ENCODE results near the gene ELOA. TPM values are rescaled to one million over a fixed set of nuclear protein-coding genes. Genes with fewer than 3 reads are reported as not detected.

The ELOA gene
- polyA plus RNA-seq, 1 donor = 26.3 TPM

DNA sequence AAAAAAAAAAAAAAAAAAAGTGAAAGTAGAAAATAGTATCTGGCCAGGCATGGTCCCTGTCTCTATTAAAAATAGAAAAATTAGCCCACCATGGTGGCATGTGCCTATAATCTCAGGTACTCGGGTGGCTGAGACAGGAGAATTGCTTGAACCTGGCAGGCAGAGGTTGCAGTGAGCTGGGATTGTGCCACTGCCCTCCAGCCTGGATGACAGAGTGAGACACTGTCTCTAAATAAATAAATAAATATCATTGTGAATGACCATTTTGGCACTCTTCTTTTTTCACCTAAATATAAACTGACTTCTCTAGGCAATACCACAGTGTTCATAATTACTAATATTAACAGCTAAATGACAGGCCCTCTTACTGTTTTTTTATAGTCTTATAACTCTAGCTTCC lies 14.5 kb downstream of the ELOA start:
- no peak for DNase-seq
- H3K27me3 ChIP-seq (ENCODE audit: control insufficient read depth, insufficient read depth, low read length) = no peaks in the 10 kb centered on the region
- WGBS (ENCODE audit: insufficient coverage, low lambda C conversion rate) = no CpG with 5 or more reads among the region's 1 CpG
- H3K36me3 ChIP-seq (ENCODE audit: control insufficient read depth, insufficient read depth, low read length) = peaks cover 93% of the 10 kb centered on the region
- no peaks in the 10 kb centered on the region for H3K9me3 ChIP-seq (ENCODE audit: control insufficient read depth, low read depth, low read length)
- no peaks in the 10 kb centered on the region for H3K4me1 ChIP-seq (ENCODE audit: control insufficient read depth, insufficient read depth, low read length)
- no peak overlapping the region for H3K4me3 ChIP-seq (ENCODE audit: low read length)
- H3K27ac ChIP-seq (ENCODE audit: low read length) = no peak overlapping the region

DNA sequence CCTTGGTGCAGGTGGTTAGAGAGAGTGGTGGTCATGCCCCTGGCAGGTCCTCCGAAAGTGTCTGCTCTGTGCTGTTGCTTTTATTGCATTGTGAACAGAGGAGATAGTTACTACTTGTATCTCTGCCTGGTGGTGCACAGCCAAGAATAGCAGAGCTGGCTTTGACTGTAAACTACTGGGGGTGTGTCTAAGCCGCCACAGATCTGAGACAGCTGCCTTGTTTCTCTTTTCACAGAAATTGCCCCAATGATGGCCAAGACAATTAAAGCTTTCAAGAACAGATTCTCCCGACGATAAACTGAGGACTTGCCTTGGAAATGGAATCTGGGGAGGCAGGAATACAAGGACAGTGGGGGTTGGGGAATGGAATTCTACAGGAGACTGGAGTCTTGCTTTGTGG lies 16.0 kb downstream of the ELOA start:
- Histone ChIP-seq H3K4me1 (ENCODE audit: control insufficient read depth, insufficient read depth, low read length) (no peaks in the 10 kb centered on the region), H3K27me3 (ENCODE audit: control insufficient read depth, insufficient read depth, low read length) (no peaks in the 10 kb centered on the region), H3K4me3 (ENCODE audit: low read length) (no peak overlapping the region), H3K36me3 (ENCODE audit: control insufficient read depth, insufficient read depth, low read length) (peaks cover 88% of the 10 kb centered on the region), H3K9me3 (ENCODE audit: control insufficient read depth, low read depth, low read length) (no peaks in the 10 kb centered on the region), H3K27ac (ENCODE audit: low read length) (no peak overlapping the region)
- WGBS (ENCODE audit: insufficient coverage, low lambda C conversion rate) = 92% methylated on average over 2 of the region's 4 CpGs
- DNase-seq = no peak

DNA sequence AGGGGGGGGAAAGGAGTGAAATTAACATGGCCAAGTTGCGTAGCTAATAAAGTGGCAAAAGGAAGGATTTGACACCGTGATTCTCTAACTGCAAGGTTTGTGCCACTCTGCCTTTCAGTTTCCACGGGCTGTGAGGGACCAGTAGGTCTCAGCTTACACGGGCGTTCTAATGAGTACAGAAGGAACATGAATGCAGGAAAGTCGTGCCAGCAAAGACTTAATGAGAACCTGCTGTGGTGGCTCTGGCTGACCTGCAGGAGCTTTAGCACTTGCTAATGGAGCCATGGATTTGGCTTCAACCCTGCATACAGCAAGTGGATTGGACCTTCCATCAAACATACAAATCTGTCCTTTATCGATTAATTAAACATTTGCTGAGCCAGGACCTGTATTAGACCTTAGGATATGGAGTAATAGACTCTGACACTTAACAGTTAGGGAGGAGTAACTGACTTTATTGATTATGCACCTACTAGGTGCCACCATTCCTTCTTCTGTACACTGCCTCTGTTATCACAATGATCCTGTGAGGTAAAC lies 19.8 kb downstream of the ELOA start:
- Histone ChIP-seq H3K9me3 (ENCODE audit: control insufficient read depth, low read depth, low read length) (no peaks in the 10 kb centered on the region), H3K4me1 (ENCODE audit: control insufficient read depth, insufficient read depth, low read length) (no peaks in the 10 kb centered on the region), H3K27ac (ENCODE audit: low read length) (no peak overlapping the region), H3K4me3 (ENCODE audit: low read length) (no peak overlapping the region), H3K36me3 (ENCODE audit: control insufficient read depth, insufficient read depth, low read length) (peaks cover 65% of the 10 kb centered on the region), H3K27me3 (ENCODE audit: control insufficient read depth, insufficient read depth, low read length) (no peaks in the 10 kb centered on the region)
- WGBS (ENCODE audit: insufficient coverage, low lambda C conversion rate) = 100% methylated on average over 2 of the region's 7 CpGs
- DNase-seq = no peak

DNA sequence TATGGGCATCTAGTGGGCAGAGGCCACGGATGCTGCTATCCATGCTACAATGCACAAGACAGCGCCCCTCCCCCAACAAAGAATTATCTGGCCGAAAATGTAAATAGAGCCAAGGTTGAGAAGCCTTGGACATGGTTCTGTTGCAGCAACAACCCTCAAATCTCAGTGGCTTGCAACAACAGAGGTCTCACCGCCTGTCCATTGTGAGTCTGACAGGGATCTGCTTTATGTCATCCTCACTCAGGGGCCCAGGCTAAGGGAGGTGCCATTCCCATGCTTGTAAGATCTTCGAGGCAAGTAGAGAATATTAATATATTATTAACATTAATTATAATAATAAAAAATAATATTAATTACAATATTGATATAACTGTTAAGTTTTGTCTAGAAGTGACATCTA lies 25.5 kb downstream of the ELOA start:
- Histone ChIP-seq H3K9me3 (ENCODE audit: control insufficient read depth, low read depth, low read length) (no peaks in the 10 kb centered on the region), H3K27ac (ENCODE audit: low read length) (no peak overlapping the region), H3K36me3 (ENCODE audit: control insufficient read depth, insufficient read depth, low read length) (peaks cover 26% of the 10 kb centered on the region), H3K4me1 (ENCODE audit: control insufficient read depth, insufficient read depth, low read length) (peaks cover 3% of the 10 kb centered on the region), H3K4me3 (ENCODE audit: low read length) (no peak overlapping the region), H3K27me3 (ENCODE audit: control insufficient read depth, insufficient read depth, low read length) (no peaks in the 10 kb centered on the region)
- whole genome bisulfite sequencing (ENCODE audit: insufficient coverage, low lambda C conversion rate) = no CpG with 5 or more reads among the region's 5 CpGs
- no peak for DNase-seq

DNA sequence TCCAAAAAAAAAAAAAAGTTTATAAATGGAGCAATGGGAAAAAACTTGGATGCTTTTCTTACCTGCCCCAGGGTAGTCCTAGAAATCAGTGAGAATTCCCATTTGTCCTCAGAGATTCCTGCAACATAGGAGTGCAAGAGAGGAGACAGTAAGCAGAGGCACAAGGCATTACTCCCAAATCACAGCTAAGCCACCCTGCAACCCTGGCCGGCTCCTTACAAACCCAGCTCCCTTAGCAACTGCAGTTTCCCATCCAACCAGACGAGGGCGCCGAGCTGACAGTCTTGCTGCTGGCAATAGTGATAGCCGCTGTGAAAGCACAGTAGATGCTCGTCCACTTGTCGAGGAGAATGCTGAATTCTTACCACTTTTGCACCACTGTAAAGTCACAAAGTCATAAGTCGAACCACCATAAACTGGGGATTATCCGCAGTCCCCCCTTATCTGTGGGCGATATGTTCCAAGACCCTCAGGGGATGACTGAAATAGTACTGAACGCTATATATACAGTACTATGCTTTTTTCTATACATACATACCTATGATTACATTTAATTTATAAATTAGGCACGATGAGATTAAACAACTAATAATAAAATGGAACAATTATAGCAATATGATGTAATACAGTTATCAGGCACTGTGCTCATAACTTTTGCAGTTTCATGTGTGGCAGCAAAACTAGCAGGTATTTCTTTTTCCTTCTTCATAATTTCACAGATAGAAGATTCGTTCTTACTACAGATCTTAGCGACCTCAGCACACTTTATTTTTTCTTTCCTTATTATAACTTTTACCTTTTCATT lies 29.0 kb downstream of the ELOA start:
- H3K27me3 ChIP-seq (ENCODE audit: control insufficient read depth, insufficient read depth, low read length) = no peaks in the 10 kb centered on the region
- 60% methylated on average over 4 of the region's 14 CpGs for WGBS (ENCODE audit: insufficient coverage, low lambda C conversion rate)
- H3K4me3 ChIP-seq (ENCODE audit: low read length) = no peak overlapping the region
- H3K4me1 ChIP-seq (ENCODE audit: control insufficient read depth, insufficient read depth, low read length) = peaks cover 17% of the 10 kb centered on the region
- H3K36me3 ChIP-seq (ENCODE audit: control insufficient read depth, insufficient read depth, low read length) = peaks cover 14% of the 10 kb centered on the region
- DNase-seq = peak; percentile 68 to 78
- no peak overlapping the region for H3K27ac ChIP-seq (ENCODE audit: low read length)
- no peaks in the 10 kb centered on the region for H3K9me3 ChIP-seq (ENCODE audit: control insufficient read depth, low read depth, low read length)

DNA sequence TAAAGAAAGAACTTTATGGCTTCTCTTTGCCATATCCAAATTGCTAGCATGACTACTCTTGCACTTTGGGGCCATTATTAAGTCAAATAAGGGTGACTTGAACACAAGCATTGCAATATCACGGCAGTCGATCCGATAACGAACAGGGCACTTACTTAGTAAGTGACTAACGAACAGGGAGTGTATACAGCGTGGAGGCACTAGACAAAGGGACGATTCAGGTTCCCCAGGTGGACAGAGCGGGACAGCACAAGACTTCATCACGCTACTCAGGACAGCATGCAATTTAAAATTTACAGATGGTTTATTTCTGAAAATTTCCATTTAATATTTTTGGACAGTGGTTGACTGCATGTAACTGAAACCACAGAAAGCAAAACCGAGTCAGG lies 29.6 kb downstream of the ELOA start:
- Histone ChIP-seq H3K4me3 (ENCODE audit: low read length) (no peak overlapping the region), H3K4me1 (ENCODE audit: control insufficient read depth, insufficient read depth, low read length) (peaks cover 18% of the 10 kb centered on the region)

DNA sequence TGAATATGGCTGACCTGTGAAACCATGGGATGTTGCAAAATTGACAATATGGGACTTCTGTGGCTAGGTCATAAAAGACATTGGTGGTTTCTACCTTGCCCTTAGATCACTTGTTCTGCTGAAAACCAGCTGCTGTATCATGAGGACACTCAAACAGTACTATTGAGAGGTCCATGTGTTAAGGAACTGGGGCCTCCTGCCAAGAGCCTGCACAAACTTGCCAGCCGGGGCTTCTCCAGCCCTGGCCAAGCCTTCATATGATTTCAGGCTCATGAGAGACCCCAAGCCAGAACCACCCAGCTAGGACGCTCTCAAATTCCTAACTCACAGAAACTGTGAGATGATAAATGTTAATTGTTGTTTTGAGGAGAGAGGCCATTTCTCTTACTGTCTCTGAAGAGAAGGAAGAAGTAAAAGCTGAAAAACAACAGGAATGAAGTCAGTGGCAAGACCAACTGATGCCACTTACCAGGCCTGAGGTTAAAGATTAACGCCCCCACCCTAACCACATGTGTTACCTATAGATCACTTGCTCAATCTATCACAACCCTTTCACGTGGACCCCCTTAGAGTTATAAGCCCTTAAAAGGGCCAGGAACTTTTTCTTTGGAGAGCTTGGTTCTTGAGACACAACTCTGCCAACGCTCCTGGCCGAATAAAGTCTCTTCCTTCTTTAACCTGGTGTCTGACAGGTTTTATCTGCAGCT lies 31.1 kb downstream of the ELOA start:
- no CpG with 5 or more reads among the region's 6 CpGs for WGBS (ENCODE audit: insufficient coverage, low lambda C conversion rate)
- Histone ChIP-seq H3K27me3 (ENCODE audit: control insufficient read depth, insufficient read depth, low read length) (no peaks in the 10 kb centered on the region), H3K27ac (ENCODE audit: low read length) (peak overlapping the region; percentile 69), H3K9me3 (ENCODE audit: control insufficient read depth, low read depth, low read length) (no peaks in the 10 kb centered on the region), H3K4me3 (ENCODE audit: low read length) (no peak overlapping the region), H3K4me1 (ENCODE audit: control insufficient read depth, insufficient read depth, low read length) (peaks cover 23% of the 10 kb centered on the region), H3K36me3 (ENCODE audit: control insufficient read depth, insufficient read depth, low read length) (peaks cover 3% of the 10 kb centered on the region)
- DNase-seq = peak in 1 of 2 donors; percentile 73

More for the DNA sequence above, 29.6 kb downstream of the ELOA start:
- no peaks in the 10 kb centered on the region for H3K27me3 ChIP-seq (ENCODE audit: control insufficient read depth, insufficient read depth, low read length)
- H3K36me3 ChIP-seq (ENCODE audit: control insufficient read depth, insufficient read depth, low read length) = peaks cover 10% of the 10 kb centered on the region
- no CpG with 5 or more reads among the region's 10 CpGs for WGBS (ENCODE audit: insufficient coverage, low lambda C conversion rate)
- no peak overlapping the region for H3K27ac ChIP-seq (ENCODE audit: low read length)
- no peaks in the 10 kb centered on the region for H3K9me3 ChIP-seq (ENCODE audit: control insufficient read depth, low read depth, low read length)
- no peak for DNase-seq

DNA sequence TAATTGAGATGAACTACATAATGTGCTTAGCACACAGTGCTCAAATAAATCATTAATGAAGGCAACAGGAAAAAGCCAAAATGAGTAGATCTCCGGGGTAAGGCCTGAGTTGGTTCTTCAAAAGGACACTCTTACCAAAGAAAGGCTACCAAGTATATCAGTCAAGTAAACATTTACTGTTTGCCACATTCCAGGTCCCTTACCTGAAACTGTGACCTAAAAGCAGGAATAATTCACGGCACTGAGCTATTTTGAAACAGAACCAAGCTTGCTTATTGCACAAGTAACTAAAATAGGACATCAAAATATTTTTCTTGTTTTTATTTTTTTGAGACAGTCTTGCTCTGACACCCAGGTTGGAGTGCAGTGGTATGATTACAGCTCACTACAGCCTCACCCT lies 32.9 kb downstream of the ELOA start:
- Histone ChIP-seq H3K4me1 (ENCODE audit: control insufficient read depth, insufficient read depth, low read length) (peaks cover 28% of the 10 kb centered on the region), H3K27ac (ENCODE audit: low read length) (no peak overlapping the region), H3K36me3 (ENCODE audit: control insufficient read depth, insufficient read depth, low read length) (peaks cover 2% of the 10 kb centered on the region), H3K27me3 (ENCODE audit: control insufficient read depth, insufficient read depth, low read length) (no peaks in the 10 kb centered on the region), H3K4me3 (ENCODE audit: low read length) (no peak overlapping the region), H3K9me3 (ENCODE audit: control insufficient read depth, low read depth, low read length) (no peaks in the 10 kb centered on the region)
- DNase-seq = no peak
- WGBS (ENCODE audit: insufficient coverage, low lambda C conversion rate) = no CpG with 5 or more reads among the region's 2 CpGs

DNA sequence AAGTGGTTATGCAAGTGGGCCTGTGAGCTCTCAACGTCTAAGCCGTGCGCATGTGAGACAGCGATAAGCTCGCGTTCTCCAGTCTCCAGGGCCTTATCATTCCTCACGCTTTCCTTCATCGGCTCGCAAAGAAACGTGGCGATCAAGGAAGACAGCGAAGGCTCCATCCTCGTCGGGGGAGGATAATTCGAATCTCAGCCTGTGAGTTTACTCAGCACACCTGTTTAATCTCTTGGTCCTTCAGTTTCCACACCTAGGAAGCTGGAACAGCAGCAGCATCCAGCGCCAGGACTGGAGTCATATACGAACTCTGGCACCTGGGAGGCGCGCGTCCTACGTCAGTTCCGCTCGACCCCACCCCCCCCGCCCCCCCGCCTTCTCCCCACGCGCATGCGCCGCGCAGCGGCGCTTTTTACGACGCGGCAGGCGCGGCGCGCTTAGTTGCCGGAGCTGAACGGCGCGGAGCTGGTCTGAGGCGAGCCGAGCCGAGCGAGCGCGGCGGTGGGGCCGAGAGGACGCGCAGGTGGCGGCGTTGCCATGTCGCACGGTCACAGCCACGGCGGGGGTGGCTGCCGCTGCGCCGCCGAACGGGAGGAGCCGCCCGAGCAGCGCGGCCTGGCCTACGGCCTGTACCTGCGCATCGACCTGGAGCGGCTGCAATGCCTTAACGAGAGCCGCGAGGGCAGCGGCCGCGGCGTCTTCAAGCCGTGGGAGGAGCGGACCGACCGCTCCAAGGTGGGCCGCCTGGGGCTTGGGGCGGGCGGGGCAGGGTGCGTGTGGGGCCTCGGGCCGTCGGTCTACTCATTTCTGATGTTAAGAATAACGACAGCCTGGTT lies 34.9 kb downstream of the ELOA start, which contains the start of gene PITHD1:
Gene PITHD1, plus strand, starts transcription at position 440 of the 836 bp plus-strand sequence. Its CDS starts 98 bp downstream, at position 538.
- peak within 1 kb of the TSS; percentile 95 for H3K27ac ChIP-seq (ENCODE audit: low read length)
- peaks cover 2% of the 10 kb centered on the region for H3K36me3 ChIP-seq (ENCODE audit: control insufficient read depth, insufficient read depth, low read length)
- peak within 1 kb of the TSS; percentile 78 for H3K4me3 ChIP-seq (ENCODE audit: low read length)
- H3K4me1 ChIP-seq (ENCODE audit: control insufficient read depth, insufficient read depth, low read length) = peaks cover 28% of the 10 kb centered on the region
- no peaks in the 10 kb centered on the region for H3K27me3 ChIP-seq (ENCODE audit: control insufficient read depth, insufficient read depth, low read length)
- H3K9me3 ChIP-seq (ENCODE audit: control insufficient read depth, low read depth, low read length) = no peaks in the 10 kb centered on the region
- DNase-seq = peak; percentile 85 to 97
- WGBS (ENCODE audit: insufficient coverage, low lambda C conversion rate) = no CpG with 5 or more reads among the region's 91 CpGs
